ENCODE measurements around the gene APOA4.

Gene APOA4

DNA sequence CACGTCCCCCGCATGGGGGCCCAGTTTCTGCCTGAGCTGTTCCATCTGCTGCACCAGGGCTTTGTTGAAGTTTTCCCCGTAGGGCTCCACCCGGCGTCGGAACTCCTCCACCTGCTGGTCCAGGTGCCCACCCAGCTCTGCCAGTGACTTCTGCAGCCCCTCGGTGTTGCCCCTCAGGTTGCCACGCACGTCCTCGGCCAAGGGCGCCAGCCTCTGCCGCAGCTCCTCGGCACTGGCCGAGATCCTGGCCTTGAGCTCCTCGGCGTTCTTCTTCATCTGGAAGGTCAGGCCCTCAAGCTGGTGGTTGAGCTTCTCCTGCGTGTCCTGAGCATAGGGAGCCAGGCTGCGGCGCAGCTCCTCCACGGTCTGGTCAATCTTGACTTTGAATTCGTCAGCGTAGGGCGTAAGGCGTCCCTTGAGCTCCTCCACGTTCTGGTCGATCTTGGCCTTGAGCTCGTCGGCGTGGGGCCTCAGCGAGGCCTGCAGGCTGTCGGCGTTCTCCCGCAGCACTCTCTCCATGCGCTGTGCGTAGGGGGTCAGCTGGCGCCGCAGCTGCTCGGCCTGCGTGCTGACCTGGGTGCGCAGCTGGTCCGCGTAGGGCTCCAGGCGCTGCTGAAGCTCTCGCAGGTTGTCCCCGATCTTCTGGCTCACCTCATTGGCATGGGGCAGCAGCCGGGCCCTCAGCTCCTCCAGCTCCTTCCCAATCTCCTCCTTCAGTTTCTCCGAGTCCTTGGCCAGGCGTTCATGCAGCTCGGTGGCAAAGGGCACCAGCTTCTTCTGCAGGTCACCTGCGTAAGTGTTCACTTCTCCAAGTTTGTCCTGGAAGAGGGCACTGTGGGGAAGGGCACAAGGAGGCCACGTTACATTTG lies 1.8 kb downstream of the APOA4 start:
- H3K27ac ChIP-seq, result no peak overlapping the region
- TF ChIP-seq CTCF (conservative IDR thresholded peaks at IDR 0.05), result no peak

DNA sequence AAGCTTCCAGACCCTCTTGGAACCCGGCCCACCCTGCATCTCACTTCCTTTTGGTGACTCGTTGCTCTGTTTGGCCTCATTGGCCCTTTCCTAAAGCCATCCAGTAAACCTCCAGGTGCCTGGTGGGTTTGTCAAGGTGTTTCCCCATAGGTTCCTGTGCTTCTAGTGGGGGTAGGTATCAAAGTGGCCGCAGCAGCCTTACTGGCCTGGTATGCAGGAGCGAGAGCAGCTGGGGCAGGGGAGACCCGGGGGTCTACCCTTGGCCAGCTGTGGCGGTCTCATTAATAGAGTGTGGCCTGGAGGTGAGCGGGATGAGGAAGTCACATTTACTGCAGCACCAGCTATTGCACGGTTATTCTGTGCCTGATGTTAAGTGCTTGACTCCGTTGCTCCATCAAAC lies 4.1 kb downstream of the APOA4 start:
- H3K27ac ChIP-seq, result no peak overlapping the region
- TF ChIP-seq CTCF (conservative IDR thresholded peaks at IDR 0.05), result no peak

GRCh38 chr11:116814502-116814901 lies 8.6 kb downstream of the APOA4 start:
- no peak for TF ChIP-seq CTCF (conservative IDR thresholded peaks at IDR 0.05)
- no peak overlapping the region for H3K27ac ChIP-seq

GRCh38 chr11:116813781-116814471 lies 9.2 kb downstream of the APOA4 start:
- no peak overlapping the region for H3K27ac ChIP-seq
- no peak for TF ChIP-seq CTCF (conservative IDR thresholded peaks at IDR 0.05)

DNA sequence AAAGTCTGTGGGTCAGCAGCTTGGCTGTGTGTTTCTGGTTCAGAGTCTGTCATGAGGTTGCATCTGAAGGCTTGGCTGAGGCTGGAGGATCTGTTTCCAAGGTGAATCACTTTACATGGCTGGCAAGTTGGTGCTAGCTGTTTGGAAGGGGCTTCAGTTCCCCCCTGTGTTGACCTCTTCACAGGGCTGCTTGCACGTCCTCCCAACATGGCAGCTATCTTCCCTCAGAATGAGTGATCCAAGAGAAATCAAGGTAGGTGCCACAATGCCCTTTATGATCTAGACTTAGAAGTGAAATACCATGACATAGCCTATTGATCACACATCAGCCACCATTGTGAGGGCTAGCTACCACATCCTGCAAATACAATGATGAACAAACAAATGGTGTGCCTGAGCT lies 9.9 kb downstream of the APOA4 start:
- no peak overlapping the region for H3K27ac ChIP-seq
- no peak for TF ChIP-seq CTCF (conservative IDR thresholded peaks at IDR 0.05)

GRCh38 chr11:116812109-116812508 lies 11.0 kb downstream of the APOA4 start:
- H3K27ac ChIP-seq, result no peak overlapping the region
- TF ChIP-seq CTCF (conservative IDR thresholded peaks at IDR 0.05), result no peak

DNA sequence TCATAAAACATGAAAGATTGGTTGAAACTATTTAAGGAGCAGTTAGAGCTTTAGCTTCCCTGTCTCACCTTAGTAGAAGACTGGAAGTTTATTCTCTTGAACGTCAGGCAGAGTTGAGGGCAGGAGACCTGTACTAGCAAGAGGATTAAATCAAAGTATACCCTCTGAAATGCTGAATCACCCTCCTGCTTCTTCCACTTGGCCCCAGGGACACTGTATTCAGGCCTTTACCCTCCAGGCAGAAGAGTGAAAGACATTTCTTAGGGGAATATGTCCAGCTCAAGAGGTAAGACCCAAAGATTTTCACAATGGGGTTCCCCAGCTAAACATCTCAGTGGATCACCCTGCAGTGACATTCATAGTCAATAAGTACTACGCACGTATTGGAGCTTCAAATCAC lies 11.9 kb downstream of the APOA4 start:
- H3K27ac ChIP-seq, result no peak overlapping the region
- no peak for TF ChIP-seq CTCF (conservative IDR thresholded peaks at IDR 0.05)
